Ishikawa (cell line): ENCODE data around the gene TMEM205.

Experiments
- CEBPB ChIP-seq: IDR thresholded peaks from 2 replicates; pipeline ENCODE4 v1.6.1; 2012
- EP300 ChIP-seq: IDR thresholded peaks from 2 replicates; pipeline ENCODE4 v1.6.1; 2012; ENCODE audit warnings: borderline replicate concordance
- FOXM1 ChIP-seq: IDR thresholded peaks from 2 replicates; pipeline ENCODE4 v1.6.1; 2012; ENCODE audit warnings: low read depth, borderline replicate concordance
- MAX ChIP-seq: IDR thresholded peaks from 2 replicates; pipeline ENCODE4 v1.6.1; 2012
- NFIC ChIP-seq: IDR thresholded peaks from 2 replicates; pipeline ENCODE4 v1.6.1; 2012
- RAD21 ChIP-seq: IDR thresholded peaks from 2 replicates; pipeline ENCODE4 v1.6.1; 2012; ENCODE audit warnings: low read depth
- REST ChIP-seq: IDR thresholded peaks from 2 replicates; pipeline ENCODE4 v1.6.1; 2012; ENCODE audit warnings: low read depth, mild to moderate bottlenecking
- TAF1 ChIP-seq: IDR thresholded peaks from 2 replicates; pipeline ENCODE4 v1.6.1; 2012; ENCODE audit warnings: low read depth, mild to moderate bottlenecking
- TCF12 ChIP-seq: IDR thresholded peaks from 2 replicates; pipeline ENCODE4 v1.6.1; 2012; ENCODE audit warnings: low read depth
- TEAD4 ChIP-seq: IDR thresholded peaks from 2 replicates; pipeline ENCODE4 v1.6.1; 2012
- USF1 ChIP-seq: IDR thresholded peaks from 2 replicates; pipeline ENCODE4 v1.6.1; 2012
- YY1 ChIP-seq: IDR thresholded peaks from 2 replicates; pipeline ENCODE4 v1.6.1; 2012; ENCODE audit warnings: low read depth
- ZBTB7A ChIP-seq: IDR thresholded peaks from 2 replicates; pipeline ENCODE4 v1.6.1; 2012; ENCODE audit warnings: low read depth

The TMEM205 gene

GRCh38 chr19:11293433-11294389 lies 52.4 kb downstream of the TMEM205 start:
- TF ChIP-seq MAX (peak; percentile 40; the same call in 1 of the 2 replicates), YY1 (0 out of 2 replicates have a peak, but pooled peaks have one; percentile 44), RAD21 (peak; percentile 98), FOXM1 (no peak), NFIC (peak; percentile 73), CEBPB (peak; percentile 79), TCF12 (peak; percentile 70), ZBTB7A (peak; percentile 93), REST (0 out of 2 replicates have a peak, but pooled peaks have one; percentile 31), TEAD4 (peak; percentile 48; the same call in 1 of the 2 replicates), USF1 (no peak), TAF1 (no peak), EP300 (0 out of 2 replicates have a peak, but pooled peaks have one; percentile 50)
